ENCODE measurements around the gene MOXD1. TPM values are rescaled to one million over a fixed set of nuclear protein-coding genes. Genes with fewer than 3 reads are reported as not detected.

The MOXD1 gene
- polyA plus RNA-seq, 1 donor (not counting 4 experiments of a cell fraction or from before 2014, with no cell fraction given), result 2.7 TPM

- Histone ChIP-seq H3K27me3 (ENCODE audit: control insufficient read depth, extremely low read depth, insufficient read depth, low read length) (peaks cover 16% of the 10 kb centered on the region), H3K9ac (ENCODE audit: control insufficient read depth, extremely low read depth, insufficient read depth, low read length) (no peak overlapping the region), H3K4me1 (ENCODE audit: control insufficient read depth, extremely low read depth, insufficient read depth, low read length) (peaks cover 7% of the 10 kb centered on the region), H3K9me1 (ENCODE audit: control insufficient read depth, extremely low read depth, insufficient read depth, low read length) (no peaks in the 10 kb centered on the region), H3K4me3 (ENCODE audit: control insufficient read depth in 2 of 3, extremely low read depth in 1 of 3, insufficient read depth in 2 of 3, low read depth in 1 of 3, low read length in 3 of 3) (peak overlapping the region; percentile 52 to 71 (median 65)), H2AFZ (ENCODE audit: control insufficient read depth, low read length) (peak overlapping the region; percentile 55), H3K79me2 (ENCODE audit: control insufficient read depth, insufficient read depth, low read length) (no peaks in the 10 kb centered on the region), H4K20me1 (ENCODE audit: control insufficient read depth, extremely low read depth, insufficient read depth, low read length) (no peaks in the 10 kb centered on the region), H3K27ac (ENCODE audit: control insufficient read depth, insufficient read depth, low read length) (no peak overlapping the region), H3K9me3 (ENCODE audit: control insufficient read depth, low read depth, low read length) (no peaks in the 10 kb centered on the region), H3K36me3 (ENCODE audit: control insufficient read depth in 2 of 2, extremely low read depth in 1 of 2, insufficient read depth in 2 of 2, low read length in 2 of 2) (no peaks in the 10 kb centered on the region), H3K4me2 (ENCODE audit: control insufficient read depth, extremely low read depth, insufficient read depth, low read depth, low read length) (peak overlapping the region; percentile 76)
- dilution Hi-C loops (cut with MboI; ENCODE audit: extremely low pct_ligation_motif_present, low sequenced_read_pairs), result no loop called here
- TF ChIP-seq CTCF (optimal IDR thresholded peaks at IDR 0.05 in 1 of 3, IDR thresholded peaks at IDR 0.05 in 1 of 3, conservative IDR thresholded peaks at IDR 0.05 in 1 of 3; ENCODE audit: extremely low read depth in 1 of 3, insufficient read depth in 2 of 3, low read length in 3 of 3), result no peak
- TF ChIP-seq EZH2 (IDR thresholded peaks at IDR 0.05; ENCODE audit: low read length), result peak; percentile 77
- FAIRE-seq (no peak), DNase-seq (ENCODE audit: low read depth, low spot score) (no peak)
Measured at GRCh38 chr6:132401618-132402285, 477 bp upstream of the MOXD1 start.

- TF ChIP-seq EZH2 (IDR thresholded peaks at IDR 0.05; ENCODE audit: low read length) (no peak), CTCF (optimal IDR thresholded peaks at IDR 0.05 in 1 of 3, IDR thresholded peaks at IDR 0.05 in 1 of 3, conservative IDR thresholded peaks at IDR 0.05 in 1 of 3; ENCODE audit: extremely low read depth in 1 of 3, insufficient read depth in 2 of 3, low read length in 3 of 3) (no peak)
- dilution Hi-C loops (cut with MboI; ENCODE audit: extremely low pct_ligation_motif_present, low sequenced_read_pairs), result no loop called here
Measured at GRCh38 chr6:132400555-132400882, 756 bp downstream of the MOXD1 start.

More at GRCh38 chr6:132400555-132400882, 756 bp downstream of the MOXD1 start:
- H3K27ac ChIP-seq (ENCODE audit: control insufficient read depth, insufficient read depth, low read length), result no peak overlapping the region
- H3K27me3 ChIP-seq (ENCODE audit: control insufficient read depth, extremely low read depth, insufficient read depth, low read length), result peaks cover 16% of the 10 kb centered on the region
- H3K4me2 ChIP-seq (ENCODE audit: control insufficient read depth, extremely low read depth, insufficient read depth, low read depth, low read length), result peak overlapping the region; percentile 76
- no peaks in the 10 kb centered on the region for H3K9me1 ChIP-seq (ENCODE audit: control insufficient read depth, extremely low read depth, insufficient read depth, low read length)
- peak; percentile 23 for FAIRE-seq
- peak overlapping the region; percentile 88 for H2AFZ ChIP-seq (ENCODE audit: control insufficient read depth, low read length)
- peak overlapping the region; percentile 60 for H3K9ac ChIP-seq (ENCODE audit: control insufficient read depth, extremely low read depth, insufficient read depth, low read length)
- no peaks in the 10 kb centered on the region for H3K79me2 ChIP-seq (ENCODE audit: control insufficient read depth, insufficient read depth, low read length)
- no peaks in the 10 kb centered on the region for H3K36me3 ChIP-seq (ENCODE audit: control insufficient read depth in 2 of 2, extremely low read depth in 1 of 2, insufficient read depth in 2 of 2, low read length in 2 of 2)
- H3K9me3 ChIP-seq (ENCODE audit: control insufficient read depth, low read depth, low read length), result no peaks in the 10 kb centered on the region
- H3K4me3 ChIP-seq (ENCODE audit: control insufficient read depth in 2 of 3, extremely low read depth in 1 of 3, insufficient read depth in 2 of 3, low read depth in 1 of 3, low read length in 3 of 3), result peak overlapping the region; percentile 52 to 71 (median 65)
- peaks cover 7% of the 10 kb centered on the region for H3K4me1 ChIP-seq (ENCODE audit: control insufficient read depth, extremely low read depth, insufficient read depth, low read length)
- H4K20me1 ChIP-seq (ENCODE audit: control insufficient read depth, extremely low read depth, insufficient read depth, low read length), result no peaks in the 10 kb centered on the region
- DNase-seq (ENCODE audit: low read depth, low spot score), result no peak

Measured in keratinocyte (primary cell).